ENCODE measurements around the gene RNF224. TPM values are rescaled to one million over a fixed set of nuclear protein-coding genes. Genes with fewer than 3 reads are reported as not detected.

Gene RNF224
- total RNA-seq, 1 experiment from 2014 or later = 0.16 TPM

DNA sequence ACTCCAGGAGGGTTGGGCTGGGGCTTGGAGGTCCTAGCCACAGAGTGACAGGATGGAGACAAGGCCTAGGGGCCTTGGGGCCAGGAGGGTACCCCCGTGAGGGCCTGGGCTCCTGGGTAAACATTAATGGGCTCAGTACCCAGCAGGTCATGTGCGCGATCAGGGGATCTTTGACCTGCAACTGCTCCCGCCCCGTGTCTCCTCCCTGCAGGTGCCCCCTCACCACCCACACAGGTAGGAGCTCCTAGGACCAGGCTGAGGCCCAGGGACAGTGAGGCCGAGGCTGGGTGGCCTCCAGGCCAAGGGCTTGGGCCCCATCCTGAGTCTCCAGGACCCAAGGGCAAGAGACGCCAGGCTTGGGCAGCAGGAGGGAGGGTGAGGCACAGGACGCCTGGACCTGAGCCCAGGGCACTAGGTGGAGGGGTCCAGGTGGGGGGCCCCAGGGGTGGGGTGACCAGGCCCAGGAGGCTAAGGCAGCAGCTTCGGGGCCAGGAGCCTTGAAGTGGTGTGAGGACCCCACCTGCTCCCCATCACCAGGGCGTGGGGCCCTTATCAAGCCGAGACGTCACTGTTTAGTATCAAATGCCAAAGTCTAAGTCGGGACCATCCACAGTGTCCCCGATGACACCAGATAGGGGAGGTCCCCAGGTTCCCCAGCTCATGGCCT lies 3.5 kb downstream of the RNF224 start, which contains the start of gene SLC34A3:
SLC34A3 (plus strand) TSS at position 197 of the 667 bp plus-strand sequence. CDS start 802 bp downstream, outside the sequence.
- H3K9me3 Mint-ChIP-seq (ENCODE audit: unreplicated experiment) = no peaks in the 10 kb centered on the region
- H3K4me3 Mint-ChIP-seq (ENCODE audit: unreplicated experiment) = no peak within 1 kb of the TSS
- H3K27ac Mint-ChIP-seq (ENCODE audit: low read depth, unreplicated experiment) = no peak within 1 kb of the TSS
- peaks cover 15% of the 10 kb centered on the region for H3K4me1 Mint-ChIP-seq (ENCODE audit: insufficient read depth, unreplicated experiment)
- H3K36me3 Mint-ChIP-seq (ENCODE audit: insufficient read depth, unreplicated experiment) = peaks cover 7% of the 10 kb centered on the region
- TF ChIP-seq, protein P1, sequence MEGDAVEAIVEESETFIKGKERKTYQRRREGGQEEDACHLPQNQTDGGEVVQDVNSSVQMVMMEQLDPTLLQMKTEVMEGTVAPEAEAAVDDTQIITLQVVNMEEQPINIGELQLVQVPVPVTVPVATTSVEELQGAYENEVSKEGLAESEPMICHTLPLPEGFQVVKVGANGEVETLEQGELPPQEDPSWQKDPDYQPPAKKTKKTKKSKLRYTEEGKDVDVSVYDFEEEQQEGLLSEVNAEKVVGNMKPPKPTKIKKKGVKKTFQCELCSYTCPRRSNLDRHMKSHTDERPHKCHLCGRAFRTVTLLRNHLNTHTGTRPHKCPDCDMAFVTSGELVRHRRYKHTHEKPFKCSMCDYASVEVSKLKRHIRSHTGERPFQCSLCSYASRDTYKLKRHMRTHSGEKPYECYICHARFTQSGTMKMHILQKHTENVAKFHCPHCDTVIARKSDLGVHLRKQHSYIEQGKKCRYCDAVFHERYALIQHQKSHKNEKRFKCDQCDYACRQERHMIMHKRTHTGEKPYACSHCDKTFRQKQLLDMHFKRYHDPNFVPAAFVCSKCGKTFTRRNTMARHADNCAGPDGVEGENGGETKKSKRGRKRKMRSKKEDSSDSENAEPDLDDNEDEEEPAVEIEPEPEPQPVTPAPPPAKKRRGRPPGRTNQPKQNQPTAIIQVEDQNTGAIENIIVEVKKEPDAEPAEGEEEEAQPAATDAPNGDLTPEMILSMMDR (IDR thresholded peaks at IDR 0.05; ENCODE audit: unreplicated experiment) = no peak
- no peak for DNase-seq (ENCODE audit: unreplicated experiment)
- ChIA-PET CTCF (interaction anchor here (0.7 kb wide), 1 partner anchor 67 kb away, joined by 3 read pairs; no protein-coding TSS in a partner anchor), POLR2A (interaction anchor here (0.8 kb wide), 1 partner anchor 10 kb away, joined by 3 read pairs; the partner anchor contains the start of gene TUBB4B)
- no TSS peak for BruUV-seq (replicated peaks)
- intact Hi-C loops (cut with micrococcal nuclease) = no loop called here
- no peaks in the 10 kb centered on the region for H3K27me3 Mint-ChIP-seq (ENCODE audit: insufficient read depth, unreplicated experiment)

DNA sequence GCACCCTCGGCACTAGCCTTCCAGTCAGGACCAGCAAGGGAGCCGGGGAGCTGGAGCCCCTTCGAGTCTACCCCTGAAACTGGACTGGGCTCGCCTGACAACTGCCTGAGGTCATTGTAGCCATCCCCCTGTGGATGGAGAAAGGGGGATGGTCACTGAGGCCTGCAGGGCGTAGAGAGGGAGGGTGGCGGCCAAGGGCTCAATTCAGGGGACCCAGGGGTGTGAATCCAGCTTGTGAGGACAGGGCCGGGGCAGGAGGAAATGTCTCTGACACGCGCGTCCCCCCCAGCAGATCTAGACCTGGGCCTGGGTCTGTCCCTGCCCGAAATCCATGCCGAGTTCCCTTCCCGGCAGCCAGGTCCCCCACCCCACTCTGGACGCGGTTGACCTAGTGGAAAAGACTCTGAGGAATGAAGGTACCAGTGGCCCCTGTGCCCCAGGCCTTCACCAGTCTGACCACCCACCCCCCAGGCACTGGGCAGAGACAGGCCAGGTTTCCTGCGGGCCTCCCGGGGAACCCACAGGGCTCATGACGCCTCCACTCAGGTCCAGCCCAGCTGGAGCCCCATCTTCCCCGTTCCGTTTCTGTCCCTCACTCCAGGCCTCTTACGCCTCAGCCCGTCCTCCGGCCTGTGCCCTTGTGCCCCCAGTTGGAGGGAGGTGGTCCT lies 4.2 kb downstream of the RNF224 start:
- Mint-ChIP-seq H3K4me3 (ENCODE audit: unreplicated experiment) (no peak overlapping the region), H3K27ac (ENCODE audit: low read depth, unreplicated experiment) (no peak overlapping the region), H3K4me1 (ENCODE audit: insufficient read depth, unreplicated experiment) (peaks cover 11% of the 10 kb centered on the region), H3K36me3 (ENCODE audit: insufficient read depth, unreplicated experiment) (peaks cover 7% of the 10 kb centered on the region), H3K9me3 (ENCODE audit: unreplicated experiment) (no peaks in the 10 kb centered on the region), H3K27me3 (ENCODE audit: insufficient read depth, unreplicated experiment) (no peaks in the 10 kb centered on the region)
- ChIA-PET CTCF (no interaction called here), POLR2A (interaction anchor here (0.8 kb wide), 1 partner anchor 9 kb away, joined by 3 read pairs; the partner anchor contains the start of gene TUBB4B)
- no peak for DNase-seq (ENCODE audit: unreplicated experiment)
- BruUV-seq (replicated peaks) = no TSS peak
- TF ChIP-seq, protein P1 (IDR thresholded peaks at IDR 0.05; ENCODE audit: unreplicated experiment) = no peak
- intact Hi-C loops (cut with micrococcal nuclease) = no loop called here

DNA sequence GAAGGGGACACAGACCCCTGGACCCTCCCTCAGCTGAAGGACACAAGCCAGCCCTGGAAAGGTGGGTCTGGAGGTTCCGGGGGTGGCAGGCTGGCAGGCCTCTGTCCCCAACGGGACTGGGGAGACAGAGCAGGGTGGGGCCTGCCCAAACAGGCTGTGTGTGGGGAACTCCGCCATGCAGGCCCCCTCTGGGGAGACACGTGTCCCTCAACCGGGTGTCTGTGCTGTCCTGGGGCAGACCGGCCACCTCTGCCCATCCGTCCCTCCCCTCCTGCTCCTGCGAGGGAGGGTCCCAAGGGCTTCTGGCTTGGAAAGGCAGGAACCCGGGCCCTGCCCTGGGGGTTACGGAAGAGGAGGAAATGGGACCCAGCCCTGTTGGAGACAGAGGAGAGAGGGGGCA lies 4.8 kb downstream of the RNF224 start:
- TF ChIP-seq, protein P1 (IDR thresholded peaks at IDR 0.05; ENCODE audit: unreplicated experiment) = no peak
- Mint-ChIP-seq H3K4me1 (ENCODE audit: insufficient read depth, unreplicated experiment) (peaks cover 6% of the 10 kb centered on the region), H3K4me3 (ENCODE audit: unreplicated experiment) (no peak overlapping the region), H3K27me3 (ENCODE audit: insufficient read depth, unreplicated experiment) (no peaks in the 10 kb centered on the region), H3K36me3 (ENCODE audit: insufficient read depth, unreplicated experiment) (peaks cover 7% of the 10 kb centered on the region), H3K9me3 (ENCODE audit: unreplicated experiment) (no peaks in the 10 kb centered on the region), H3K27ac (ENCODE audit: low read depth, unreplicated experiment) (no peak overlapping the region)
- no TSS peak for BruUV-seq (replicated peaks)
- CTCF ChIA-PET = no interaction called here
- DNase-seq (ENCODE audit: unreplicated experiment) = no peak
- intact Hi-C loops (cut with micrococcal nuclease) = no loop called here
- POLR2A ChIA-PET = no interaction called here

DNA sequence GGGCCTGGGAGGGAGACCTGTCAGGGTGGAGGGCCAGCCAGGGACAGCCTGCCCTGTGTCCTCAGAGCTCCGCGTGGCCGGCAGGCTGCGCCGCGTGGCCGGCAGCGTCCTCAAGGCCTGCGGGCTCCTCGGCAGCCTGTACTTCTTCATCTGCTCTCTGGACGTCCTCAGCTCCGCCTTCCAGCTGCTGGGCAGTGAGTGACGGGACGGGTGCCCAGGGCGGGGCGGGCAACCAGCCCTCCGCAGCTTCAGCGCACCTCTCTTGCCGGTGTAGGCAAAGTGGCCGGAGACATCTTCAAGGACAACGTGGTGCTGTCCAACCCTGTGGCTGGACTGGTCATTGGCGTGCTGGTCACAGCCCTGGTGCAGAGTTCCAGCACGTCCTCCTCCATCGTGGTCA lies 5.2 kb downstream of the RNF224 start:
- no TSS peak for BruUV-seq (replicated peaks)
- intact Hi-C loops (cut with micrococcal nuclease) = no loop called here
- peaks cover 4% of the 10 kb centered on the region for H3K4me1 Mint-ChIP-seq (ENCODE audit: insufficient read depth, unreplicated experiment)
- no peak for DNase-seq (ENCODE audit: unreplicated experiment)
- H3K27me3 Mint-ChIP-seq (ENCODE audit: insufficient read depth, unreplicated experiment) = no peaks in the 10 kb centered on the region
- POLR2A ChIA-PET = no interaction called here
- peaks cover 7% of the 10 kb centered on the region for H3K36me3 Mint-ChIP-seq (ENCODE audit: insufficient read depth, unreplicated experiment)
- no peak overlapping the region for H3K4me3 Mint-ChIP-seq (ENCODE audit: unreplicated experiment)
- TF ChIP-seq, protein P1 (IDR thresholded peaks at IDR 0.05; ENCODE audit: unreplicated experiment) = no peak
- no peak overlapping the region for H3K27ac Mint-ChIP-seq (ENCODE audit: low read depth, unreplicated experiment)
- CTCF ChIA-PET = interaction anchor here (0.5 kb wide), 1 partner anchor 186 kb away, joined by 3 read pairs; no protein-coding TSS in a partner anchor
- no peaks in the 10 kb centered on the region for H3K9me3 Mint-ChIP-seq (ENCODE audit: unreplicated experiment)
